ENCODE data around the gene ERBB4. TPM values are rescaled to one million over a fixed set of nuclear protein-coding genes. Genes with fewer than 3 reads are reported as not detected.

ERBB4 gene
- total RNA-seq, 1 experiment from 2014 or later, result 40.6 TPM

- H3K27me3 ChIP-seq (replicated peaks; ENCODE audit: insufficient read depth, low read depth, low read length, poor library complexity), result no peaks in the 10 kb centered on the region
- ChIA-PET CTCF (no interaction called here), POLR2A (ENCODE audit: low non-redundant PET) (no interaction called here)
- H3K4me3 ChIP-seq (ENCODE audit: low read depth, low read length, poor library complexity, severe bottlenecking), result no peak overlapping the region
- no peaks in the 10 kb centered on the region for H3K9me3 ChIP-seq (ENCODE audit: low read depth, low read length, poor library complexity, severe bottlenecking)
- BruUV-seq (replicated peaks), result no TSS peak
- no peaks in the 10 kb centered on the region for H3K4me1 ChIP-seq (ENCODE audit: insufficient read depth, low read length, poor library complexity, severe bottlenecking)
- DNase-seq (ENCODE audit: low spot score), result no peak
- TF ChIP-seq CTCF (conservative IDR thresholded peaks at IDR 0.05; ENCODE audit: low read depth, low read length), result no peak
- TF ChIP-seq EZH2 (IDR thresholded peaks at IDR 0.05; ENCODE audit: borderline replicate concordance, low read depth, low read length, poor library complexity, severe bottlenecking), result no peak
- intact Hi-C loops (cut with micrococcal nuclease; ENCODE audit: unreplicated experiment), result no loop called here
- H3K36me3 ChIP-seq (ENCODE audit: insufficient read depth, low read length, poor library complexity, severe bottlenecking), result no peaks in the 10 kb centered on the region
- H3K27ac ChIP-seq (ENCODE audit: low read depth, low read length, poor library complexity, severe bottlenecking), result no peak overlapping the region
These were observed 845.9 kb downstream of the ERBB4 start for GRCh38 chr2:211692689-211693088.

GRCh38 chr2:211690736-211691135 lies 847.9 kb downstream of the ERBB4 start:
- BruUV-seq (replicated peaks), result no TSS peak
- Histone ChIP-seq H3K27me3 (replicated peaks; ENCODE audit: insufficient read depth, low read depth, low read length, poor library complexity) (no peaks in the 10 kb centered on the region), H3K4me3 (ENCODE audit: low read depth, low read length, poor library complexity, severe bottlenecking) (no peak overlapping the region), H3K27ac (ENCODE audit: low read depth, low read length, poor library complexity, severe bottlenecking) (no peak overlapping the region), H3K4me1 (ENCODE audit: insufficient read depth, low read length, poor library complexity, severe bottlenecking) (no peaks in the 10 kb centered on the region), H3K36me3 (ENCODE audit: insufficient read depth, low read length, poor library complexity, severe bottlenecking) (no peaks in the 10 kb centered on the region), H3K9me3 (ENCODE audit: low read depth, low read length, poor library complexity, severe bottlenecking) (no peaks in the 10 kb centered on the region)
- ChIA-PET CTCF (no interaction called here), POLR2A (ENCODE audit: low non-redundant PET) (no interaction called here)
- TF ChIP-seq EZH2 (IDR thresholded peaks at IDR 0.05; ENCODE audit: borderline replicate concordance, low read depth, low read length, poor library complexity, severe bottlenecking) (no peak), CTCF (conservative IDR thresholded peaks at IDR 0.05; ENCODE audit: low read depth, low read length) (no peak)
- no peak for DNase-seq (ENCODE audit: low spot score)
- intact Hi-C loops (cut with micrococcal nuclease; ENCODE audit: unreplicated experiment), result no loop called here

DNA sequence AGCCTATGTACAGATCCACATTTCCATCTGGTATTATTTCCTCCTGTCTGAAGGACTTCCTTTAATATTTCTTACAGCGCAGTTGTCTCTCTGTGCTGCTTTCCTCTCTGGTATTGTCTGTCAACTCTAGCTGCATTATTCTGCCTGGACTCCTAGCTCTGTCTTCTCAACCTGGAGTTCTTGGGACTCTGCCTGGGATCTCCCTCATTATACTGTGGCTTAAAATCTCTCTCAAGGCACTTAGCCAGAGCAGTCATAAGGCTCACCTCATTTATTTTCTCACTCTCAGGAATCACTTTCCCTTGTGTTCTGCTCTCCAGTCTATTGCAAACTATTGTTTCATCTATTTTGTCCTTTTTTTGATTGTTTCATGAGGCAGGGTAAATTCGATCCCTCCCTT lies 850.4 kb downstream of the ERBB4 start:
- Histone ChIP-seq H3K27me3 (replicated peaks; ENCODE audit: insufficient read depth, low read depth, low read length, poor library complexity) (no peaks in the 10 kb centered on the region), H3K4me1 (ENCODE audit: insufficient read depth, low read length, poor library complexity, severe bottlenecking) (no peaks in the 10 kb centered on the region), H3K36me3 (ENCODE audit: insufficient read depth, low read length, poor library complexity, severe bottlenecking) (no peaks in the 10 kb centered on the region), H3K4me3 (ENCODE audit: low read depth, low read length, poor library complexity, severe bottlenecking) (no peak overlapping the region), H3K9me3 (ENCODE audit: low read depth, low read length, poor library complexity, severe bottlenecking) (peaks cover 19% of the 10 kb centered on the region), H3K27ac (ENCODE audit: low read depth, low read length, poor library complexity, severe bottlenecking) (no peak overlapping the region)
- no peak for DNase-seq (ENCODE audit: low spot score)
- TF ChIP-seq CTCF (conservative IDR thresholded peaks at IDR 0.05; ENCODE audit: low read depth, low read length) (no peak), EZH2 (IDR thresholded peaks at IDR 0.05; ENCODE audit: borderline replicate concordance, low read depth, low read length, poor library complexity, severe bottlenecking) (no peak)
- POLR2A ChIA-PET (ENCODE audit: low non-redundant PET), result no interaction called here
- intact Hi-C loops (cut with micrococcal nuclease; ENCODE audit: unreplicated experiment), result no loop called here
- no TSS peak for BruUV-seq (replicated peaks)
- CTCF ChIA-PET, result no interaction called here
